HepG2 (cell line): ENCODE measurements around the gene CLDN9. TPM values are rescaled to one million over a fixed set of nuclear protein-coding genes. Genes with fewer than 3 reads are reported as not detected.
A peak's percentile ranks its signal among the peaks of the same experiment; 100 is the strongest.

ENCODE experiments used
- GABPB1 ChIP-seq: IDR thresholded peaks from 2 replicates; pipeline ENCODE4 v1.6.1; 2016; ENCODE audit warnings: mild to moderate bottlenecking, missing genetic modification reagents, moderate library complexity, missing compliant biosample characterization
- HNF4A ChIP-seq: sonication (generic); formaldehyde crosslinking; IDR thresholded peaks from 2 replicates; pipeline ENCODE4 v1.4.0; 2020; ENCODE audit warnings: missing genetic modification reagents
- HNF4G ChIP-seq, 2 experiments: sonication (generic) in 1 of 2; formaldehyde crosslinking in 1 of 2; IDR thresholded peaks; 2 replicates each; pipeline versions ENCODE4 v1.4.0 to v1.6.1; 2011 to 2020; ENCODE audit warnings: borderline replicate concordance in 2 of 2, low read depth in 2 of 2, mild to moderate bottlenecking in 2 of 2, low read length in 1 of 2, missing genetic modification reagents in 1 of 2, moderate library complexity in 1 of 2
- IKZF1 ChIP-seq: fragments of 450-650 bp; IDR thresholded peaks from 2 replicates; pipeline ENCODE4 v1.7.1; 2016
- MAFG ChIP-seq: sonication (generic); formaldehyde crosslinking; IDR thresholded peaks from 2 replicates; pipeline ENCODE4 v1.5.1; 2020; ENCODE audit warnings: mild to moderate bottlenecking, missing genetic modification reagents
- MTERF4 ChIP-seq: sonication (generic); formaldehyde crosslinking; IDR thresholded peaks from 2 replicates; pipeline ENCODE4 v1.8.0; 2023; ENCODE audit warnings: mild to moderate bottlenecking, missing genetic modification reagents
- NKX3-1 ChIP-seq: sonication (generic); formaldehyde crosslinking; IDR thresholded peaks from 2 replicates; pipeline ENCODE4 v1.5.0; 2020; ENCODE audit warnings: missing genetic modification reagents
- NONO ChIP-seq, 2 experiments: fragments of 450-650 bp in 1 of 2; sonication (generic) in 1 of 2; formaldehyde crosslinking in 1 of 2; IDR thresholded peaks in 1 of 2; conservative IDR thresholded peaks in 1 of 2; 2 replicates each; pipeline versions ENCODE4 v1.6.1 to v1.8.0; 2017 to 2022; ENCODE audit warnings: mild to moderate bottlenecking in 1 of 2, missing genetic modification reagents in 1 of 2, moderate library complexity in 1 of 2
- PAX8 ChIP-seq: sonication (generic); formaldehyde crosslinking; IDR thresholded peaks from 2 replicates; pipeline ENCODE4 v1.8.0; 2022; ENCODE audit warnings: mild to moderate bottlenecking, missing genetic modification reagents, borderline replicate concordance
- RAD51 ChIP-seq: fragments of 450-650 bp; IDR thresholded peaks from 2 replicates; pipeline ENCODE4 v1.6.1; 2016; ENCODE audit warnings: borderline replicate concordance
- TBX2 ChIP-seq: sonication (generic); formaldehyde crosslinking; IDR thresholded peaks from 2 replicates; pipeline ENCODE4 v1.5.0; 2020; ENCODE audit warnings: missing genetic modification reagents, mild to moderate bottlenecking, borderline replicate concordance
- YEATS4 ChIP-seq: sonication (generic); formaldehyde crosslinking; IDR thresholded peaks from 2 replicates; pipeline ENCODE4 v1.4.0; 2020; ENCODE audit warnings: missing genetic modification reagents, borderline replicate concordance
- ZBTB4 ChIP-seq: sonication (generic); formaldehyde crosslinking; IDR thresholded peaks from 2 replicates; pipeline ENCODE4 v1.4.0; 2020; ENCODE audit warnings: missing genetic modification reagents, mild to moderate bottlenecking, borderline replicate concordance
- ZC3H13 ChIP-seq: sonication (generic); formaldehyde crosslinking; IDR thresholded peaks from 2 replicates; pipeline ENCODE4 v1.8.1; 2023; ENCODE audit warnings: mild to moderate bottlenecking, missing genetic modification reagents, moderate library complexity
- ZFP41 ChIP-seq: sonication (generic); formaldehyde crosslinking; IDR thresholded peaks from 2 replicates; pipeline ENCODE4 v1.4.0; 2020; ENCODE audit warnings: mild to moderate bottlenecking, missing genetic modification reagents, borderline replicate concordance
- ZFX ChIP-seq: sonication (generic); formaldehyde crosslinking; IDR thresholded peaks from 2 replicates; pipeline ENCODE4 v1.4.0; 2020; ENCODE audit warnings: mild to moderate bottlenecking, low read depth, missing genetic modification reagents, moderate library complexity
- ZNF12 ChIP-seq: sonication (generic); formaldehyde crosslinking; IDR thresholded peaks from 2 replicates; pipeline ENCODE4 v1.5.0; 2020; ENCODE audit warnings: missing genetic modification reagents
- ZNF225 ChIP-seq: sonication (generic); formaldehyde crosslinking; IDR thresholded peaks from 2 replicates; pipeline ENCODE4 v1.4.0; 2020; ENCODE audit warnings: mild to moderate bottlenecking, missing genetic modification reagents
- ZNF446 ChIP-seq: sonication (generic); formaldehyde crosslinking; IDR thresholded peaks from 2 replicates; pipeline ENCODE4 v1.5.0; 2020; ENCODE audit warnings: mild to moderate bottlenecking, missing genetic modification reagents
- ZNF569 ChIP-seq: sonication (generic); formaldehyde crosslinking; IDR thresholded peaks from 2 replicates; pipeline ENCODE4 v1.5.0; 2020; ENCODE audit warnings: mild to moderate bottlenecking, missing genetic modification reagents, moderate library complexity, borderline replicate concordance
- ZNF839 ChIP-seq: sonication (generic); formaldehyde crosslinking; IDR thresholded peaks from 2 replicates; pipeline ENCODE4 v1.4.0; 2020; ENCODE audit warnings: missing genetic modification reagents, mild to moderate bottlenecking, borderline replicate concordance
- ZNF850 ChIP-seq: sonication (generic); formaldehyde crosslinking; conservative IDR thresholded peaks from 2 replicates; pipeline ENCODE4 v1.9.0; 2021; ENCODE audit warnings: mild to moderate bottlenecking, missing genetic modification reagents
- polyA plus RNA-seq, 8 experiments: library from polyadenylated mRNA; depleted of rRNA in 3 of 8; stranded (reverse) in 7 of 8; unstranded in 1 of 8; fragments of >200 nt; fragmentation: Illumina TruSeq in 4 of 8; extraction: Trizol in 4 of 8; gene quantifications; 2 replicates each; pipeline versions ENCODE4 v1.2.1 to v1.2.3, GENCODE V29; 2011 to 2016; ENCODE audit warnings: low read depth in 4 of 8, missing spikeins in 1 of 8, mixed read lengths in 1 of 8; ENCODE audit not compliant: insufficient read depth in 1 of 8
- total RNA-seq, 5 experiments: library from RNA; depleted of rRNA; stranded (reverse); fragments of >200 nt; fragmentation: Illumina TruSeq; extraction: Trizol; gene quantifications; 2 replicates each; pipeline ENCODE4 v1.2.3, GENCODE V29; 2016; ENCODE audit warnings: low read depth in 1 of 5

CLDN9 gene
- total and polyA plus RNA-seq, 2 of the 13 experiments (the other 11 are each of a cell fraction or from before 2014, with no cell fraction given), result 0.15 to 0.26 TPM

GRCh38 chr16:2964475-2965336 lies 48.0 kb upstream of the CLDN9 start (continued):
- no peak for TF ChIP-seq ZNF12 (CRISPR knock-in tag)
- no peak for TF ChIP-seq ZNF850 (CRISPR knock-in tag)
- no peak for TF ChIP-seq ZNF839 (CRISPR knock-in tag)
- 0 out of 2 replicates have a peak, but pooled peaks have one; percentile 27 for TF ChIP-seq ZNF225 (CRISPR knock-in tag)
- TF ChIP-seq RAD51, result no peak
- TF ChIP-seq HNF4G (IDR thresholded peaks at IDR 0.05; ENCODE audit: borderline replicate concordance, low read depth, low read length), result no peak
- no peak for TF ChIP-seq HNF4G (CRISPR knock-in tag; IDR thresholded peaks at IDR 0.05; ENCODE audit: borderline replicate concordance, low read depth)
- TF ChIP-seq ZNF446 (CRISPR knock-in tag), result no peak
- TF ChIP-seq HNF4A (CRISPR knock-in tag), result no peak
- TF ChIP-seq PAX8, result no peak
- TF ChIP-seq NKX3-1 (CRISPR knock-in tag), result no peak
- no peak for TF ChIP-seq ZNF569 (CRISPR knock-in tag)
- TF ChIP-seq MAFG (CRISPR knock-in tag), result no peak
- peak; percentile 27; the same call in 1 of the 2 replicates for TF ChIP-seq ZBTB4 (CRISPR knock-in tag)
- no peak for TF ChIP-seq IKZF1
- TF ChIP-seq ZC3H13 (CRISPR knock-in tag), result no peak
- TF ChIP-seq GABPB1, result peak; percentile 48; the same call in 1 of the 2 replicates
- 0 out of 2 replicates have a peak, but pooled peaks have one; percentile 16 for TF ChIP-seq ZFX (CRISPR knock-in tag)
- no peak for TF ChIP-seq ZFP41 (CRISPR knock-in tag)
- no peak for TF ChIP-seq NONO (IDR thresholded peaks at IDR 0.05)
- 0 out of 2 replicates have a peak, but pooled peaks have one; percentile 2 for TF ChIP-seq NONO (CRISPR knock-in tag; conservative IDR thresholded peaks at IDR 0.05)
- no peak for TF ChIP-seq MTERF4 (CRISPR knock-in tag)
- peak; percentile 55; the same call in 1 of the 2 replicates for TF ChIP-seq TBX2 (CRISPR knock-in tag)
- TF ChIP-seq YEATS4 (CRISPR knock-in tag), result 0 out of 2 replicates have a peak, but pooled peaks have one; percentile 26
